ENCODE measurements around the gene HSPBP1.

HSPBP1 gene

GRCh38 chr19:55245236-55245904, 34.5 kb downstream of the HSPBP1 start:
- Histone ChIP-seq H3K4me3 (no peak overlapping the region), H3K27ac (no peak overlapping the region)

- Histone ChIP-seq H3K4me3 (no peak overlapping the region), H3K27ac (no peak overlapping the region)
Observed at GRCh38 chr19:55244004-55244680, 35.8 kb downstream of the HSPBP1 start.

DNA sequence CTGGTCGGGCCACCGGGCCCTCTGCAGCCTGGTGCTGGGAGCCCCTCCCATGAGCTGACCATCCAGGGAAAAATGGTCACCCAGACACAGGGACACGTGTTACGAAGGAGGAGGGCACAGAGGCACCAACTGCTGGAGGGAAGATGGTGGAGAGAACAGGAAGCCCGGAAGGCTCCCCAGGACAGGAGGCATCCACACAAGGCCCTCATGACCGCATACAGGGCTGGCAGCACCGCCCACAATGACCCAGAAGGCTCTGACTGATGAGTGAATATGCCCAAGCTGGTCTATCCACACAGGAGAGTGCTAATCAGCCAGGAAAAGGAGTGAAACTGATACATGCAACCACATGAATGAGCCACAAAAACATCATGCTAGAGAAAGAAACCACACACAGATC, 37.4 kb downstream of the HSPBP1 start:
- Histone ChIP-seq H3K27ac (no peak overlapping the region), H3K4me3 (no peak overlapping the region)

DNA sequence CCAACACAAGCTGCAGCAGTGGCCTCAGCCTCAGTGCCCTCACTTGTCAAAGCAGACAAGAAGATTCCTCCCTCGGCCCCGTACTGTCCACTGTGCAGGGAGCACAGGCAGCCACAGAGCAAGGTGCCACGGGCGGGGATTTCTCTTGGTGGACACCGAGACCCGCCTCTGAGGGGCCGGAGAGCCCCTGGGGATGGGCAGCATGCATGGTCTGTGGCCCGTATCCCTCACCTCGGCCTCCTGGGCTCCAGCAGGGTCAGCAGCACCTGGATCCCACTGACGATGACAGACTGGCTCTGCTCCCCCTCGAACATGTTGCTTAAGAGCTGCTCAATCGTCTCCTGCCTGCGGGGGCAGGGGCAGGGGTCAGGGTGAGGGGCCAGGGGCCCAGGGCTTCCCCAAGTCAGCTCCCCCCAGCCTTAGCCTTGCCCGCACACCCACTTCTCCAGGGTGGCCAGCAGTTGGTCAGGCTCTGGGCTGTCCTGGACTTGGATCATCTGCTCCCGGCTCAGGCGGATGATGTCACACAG, 37.9 kb downstream of the HSPBP1 start:
- no peak overlapping the region for H3K4me3 ChIP-seq
- no peak overlapping the region for H3K27ac ChIP-seq

DNA sequence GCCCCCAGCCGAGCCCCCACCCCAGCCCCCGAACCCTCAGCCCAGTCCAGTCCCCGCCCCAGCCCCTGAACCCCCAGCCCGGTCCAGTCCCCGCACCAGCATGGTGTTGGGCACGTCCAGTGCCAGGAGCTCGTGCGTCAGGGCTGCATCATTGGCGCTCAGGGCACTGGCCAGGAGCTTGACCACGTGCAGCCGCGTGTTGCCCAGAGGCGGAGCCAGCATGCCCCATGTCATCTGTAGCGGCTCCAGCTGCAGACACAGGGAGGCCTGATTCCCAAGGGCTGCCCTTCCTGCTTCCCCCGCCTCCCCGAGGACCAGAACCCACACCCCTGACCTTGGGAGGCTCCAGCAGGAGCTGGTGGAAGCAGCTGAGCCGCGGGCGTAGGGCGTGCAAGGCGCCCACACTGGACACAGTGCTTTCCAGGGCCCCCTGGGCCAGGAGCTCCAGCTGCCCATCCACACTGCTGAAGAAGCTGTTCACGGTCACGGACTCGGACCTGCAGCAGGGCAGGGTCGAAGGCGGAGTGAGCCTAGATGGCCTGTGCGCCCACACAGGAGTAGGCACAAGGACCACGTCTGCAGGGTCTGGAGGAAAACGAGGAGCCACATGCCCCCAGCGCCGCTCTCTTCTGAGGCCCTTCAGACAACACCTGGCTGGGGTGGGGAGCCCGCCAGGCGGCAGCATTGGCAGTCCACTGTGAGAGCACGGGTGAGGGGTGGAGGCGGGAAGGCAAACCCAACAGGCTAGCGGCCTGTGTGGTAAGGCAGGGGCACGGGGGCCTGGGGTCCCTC, 38.6 kb downstream of the HSPBP1 start:
- H3K4me3 ChIP-seq: no peak overlapping the region
- H3K27ac ChIP-seq: no peak overlapping the region

GRCh38 chr19:55240713-55241020, 39.2 kb downstream of the HSPBP1 start:
- H3K4me3 ChIP-seq: no peak overlapping the region
- no peak overlapping the region for H3K27ac ChIP-seq

GRCh38 chr19:55239004-55239403, 40.9 kb downstream of the HSPBP1 start:
- Histone ChIP-seq H3K4me3 (no peak overlapping the region), H3K27ac (no peak overlapping the region)

- H3K4me3 ChIP-seq: no peak overlapping the region
- no peak overlapping the region for H3K27ac ChIP-seq
Observed at GRCh38 chr19:55238030-55238429, 41.9 kb downstream of the HSPBP1 start.

- Histone ChIP-seq H3K27ac (no peak overlapping the region), H3K4me3 (no peak overlapping the region)
Observed at GRCh38 chr19:55232986-55233385, 46.9 kb downstream of the HSPBP1 start.

- H3K27ac ChIP-seq: no peak overlapping the region
- H3K4me3 ChIP-seq: no peak overlapping the region
Observed at GRCh38 chr19:55232286-55232602, 47.7 kb downstream of the HSPBP1 start.

GRCh38 chr19:55231391-55232285, 48.3 kb downstream of the HSPBP1 start:
- H3K27ac ChIP-seq: no peak overlapping the region
- H3K4me3 ChIP-seq: no peak overlapping the region

DNA sequence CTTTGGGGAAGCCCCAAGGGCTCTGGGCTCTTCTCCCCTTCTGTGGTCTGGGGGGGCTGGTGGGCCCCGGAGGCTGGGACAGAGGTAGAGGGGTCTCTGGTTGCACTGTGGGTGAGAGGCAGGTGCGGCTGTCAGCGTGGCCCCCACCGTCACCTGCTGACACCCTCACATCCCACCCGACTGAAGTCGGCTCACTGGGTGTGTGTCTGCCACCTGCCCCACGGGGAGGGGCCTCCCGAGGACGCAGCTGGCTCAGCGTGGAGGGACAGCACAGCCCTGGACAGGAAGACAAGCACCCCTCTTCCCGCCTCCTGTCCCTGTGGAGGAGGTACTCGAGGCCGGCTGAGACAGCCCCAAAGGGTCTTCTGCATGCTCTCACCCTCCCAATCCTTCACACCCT, 49.1 kb downstream of the HSPBP1 start:
- no peak overlapping the region for H3K4me3 ChIP-seq
- no peak overlapping the region for H3K27ac ChIP-seq

DNA sequence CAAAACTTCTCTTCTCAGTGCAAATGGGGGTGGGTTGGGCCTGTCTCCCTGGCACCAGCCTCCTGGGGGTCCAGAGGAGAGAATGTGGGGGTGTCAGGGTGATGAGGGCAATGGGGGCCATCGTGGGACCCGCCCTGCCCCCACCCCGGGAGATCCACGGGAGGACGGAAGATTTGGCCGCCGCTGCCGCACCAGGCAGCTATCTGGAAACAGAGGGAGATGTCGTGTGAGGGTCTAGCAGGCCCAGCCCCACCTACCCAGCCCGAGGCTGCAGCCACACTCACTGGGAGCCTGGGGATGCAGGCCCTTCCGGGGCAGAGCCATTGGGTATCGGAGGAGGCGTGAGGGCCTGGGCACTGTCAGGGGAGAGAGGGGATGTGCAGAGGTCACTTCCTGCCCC, 49.6 kb downstream of the HSPBP1 start:
- no peak overlapping the region for H3K4me3 ChIP-seq
- no peak overlapping the region for H3K27ac ChIP-seq

DNA sequence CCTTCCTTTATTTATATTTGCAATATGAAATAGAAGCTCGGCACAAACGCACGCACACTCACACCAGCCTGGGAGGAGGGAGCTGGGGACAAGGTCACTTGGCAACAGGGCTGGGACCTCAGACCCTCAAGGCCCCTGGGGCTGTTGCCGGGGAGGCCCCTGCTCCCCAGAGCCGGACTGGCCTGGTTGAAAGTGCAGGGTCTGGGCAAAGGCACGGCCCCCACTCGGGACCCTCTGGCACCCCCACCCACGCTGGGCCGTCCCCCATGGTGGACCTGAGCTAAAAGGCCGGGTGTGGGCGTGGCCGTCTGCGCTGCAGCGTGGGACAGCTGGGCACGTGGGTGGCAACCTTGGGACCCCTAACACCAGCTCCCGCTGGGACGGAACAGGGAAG, 50.1 kb downstream of the HSPBP1 start:
- no peak overlapping the region for H3K4me3 ChIP-seq
- H3K27ac ChIP-seq: no peak overlapping the region

- no peak overlapping the region for H3K27ac ChIP-seq
- no peak overlapping the region for H3K4me3 ChIP-seq
Observed at GRCh38 chr19:55229145-55229788, 50.6 kb downstream of the HSPBP1 start.

DNA sequence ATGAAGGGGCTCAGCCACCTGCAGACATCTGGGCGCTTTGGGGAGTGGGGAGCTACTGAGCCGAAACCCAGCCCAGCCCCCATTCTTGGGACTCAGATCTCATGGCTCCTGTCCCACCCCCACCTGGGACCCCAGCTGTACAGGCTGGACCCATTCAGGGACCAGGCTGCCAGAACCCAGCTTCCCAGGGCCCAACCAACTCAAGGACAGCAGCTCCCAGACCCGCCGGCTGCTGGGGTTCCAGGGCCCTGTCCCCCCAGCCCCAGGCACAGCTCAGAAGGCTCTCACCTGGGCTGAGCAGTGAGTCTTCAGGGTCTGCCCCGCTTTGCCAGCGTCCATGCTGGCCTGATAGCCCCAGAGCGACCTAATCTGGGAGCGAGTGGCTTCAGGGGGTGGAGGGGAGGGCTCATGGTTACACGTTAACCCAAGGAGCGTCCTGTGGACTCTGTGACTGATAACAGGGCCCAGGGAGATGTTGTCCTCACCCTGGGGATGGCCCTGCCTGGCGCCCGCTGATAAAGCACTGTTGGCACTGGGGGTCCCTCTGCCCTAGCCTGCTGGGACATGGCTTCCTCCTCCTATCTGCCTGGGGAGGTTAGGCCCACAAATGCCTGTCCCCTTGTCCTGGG, 51.4 kb downstream of the HSPBP1 start, which contains the start of gene TMEM86B:
Gene TMEM86B, minus strand, starts transcription at position 361 of the 629 bp plus-strand sequence. Its CDS starts 22 bp downstream, at position 339.
- Histone ChIP-seq H3K4me3 (no peak within 1 kb of the TSS), H3K27ac (no peak within 1 kb of the TSS)

DNA sequence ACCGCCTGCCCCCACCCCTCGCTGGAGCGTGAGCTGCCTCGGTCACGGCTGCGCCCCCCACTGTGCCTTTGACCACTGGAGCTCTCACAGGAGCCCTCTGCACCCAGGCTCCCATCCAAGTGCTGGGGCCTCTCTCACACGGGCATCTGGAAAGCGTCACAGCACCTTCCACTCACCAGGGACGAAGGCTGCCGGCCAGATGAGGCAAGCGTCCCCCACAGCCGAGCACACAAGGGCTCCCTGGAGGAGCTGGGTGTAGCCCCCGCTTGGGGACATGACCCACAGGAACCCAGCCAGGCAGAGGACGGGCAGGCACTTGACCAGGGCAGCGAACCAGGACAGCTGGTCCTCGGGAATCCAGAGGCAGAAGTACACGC, 51.9 kb downstream of the HSPBP1 start:
- Histone ChIP-seq H3K4me3 (no peak overlapping the region), H3K27ac (no peak overlapping the region)

GRCh38 chr19:55227241-55228014, 52.5 kb downstream of the HSPBP1 start:
- no peak overlapping the region for H3K27ac ChIP-seq

More at GRCh38 chr19:55227241-55228014, 52.5 kb downstream of the HSPBP1 start:
- no peak overlapping the region for H3K4me3 ChIP-seq

All from skin epidermis (tissue), 12 donors.